MCF 10A (cell line): Measurements from ENCODE around the gene C10orf105. TPM values are rescaled to one million over a fixed set of nuclear protein-coding genes. Genes with fewer than 3 reads are reported as not detected.

Experiments used
- BruUV-seq: library from RNA; stranded (reverse); fragments of 400-500 nt; replicated peaks from 2 replicates; lab custom pipeline; 2021; lab: Mats Ljungman, UMichigan
- CTCF ChIA-PET: fragments of 300-600 bp; sonication (Branson Sonifier 250); formaldehyde crosslinking; extraction: SDS; loops from one replicate; lab custom pipeline; 2021; ENCODE audit warnings: antibody characterized with exemption, inconsistent platforms; lab: Yijun Ruan, JAX
- POLR2A ChIA-PET: fragments of 300-600, 350-650 bp; sonication (Branson Sonifier 250); formaldehyde crosslinking; extraction: SDS; loops from one replicate; lab custom pipeline; 2020; ENCODE audit warnings: antibody characterized with exemption, inconsistent platforms; lab: Yijun Ruan, JAX
- DNase-seq: peaks from one replicate; pipeline ENCODE4 v3.0.0-alpha.2; 2018; ENCODE audit not compliant: unreplicated experiment
- H3K27ac Mint-ChIP-seq: one replicate; pipeline ENCODE4 v1.8.0; 2022; ENCODE audit warnings: mild to moderate bottlenecking, low read depth, mixed read lengths; ENCODE audit not compliant: unreplicated experiment
- H3K27me3 Mint-ChIP-seq: one replicate; pipeline ENCODE4 v1.8.0; 2022; ENCODE audit warnings: mixed read lengths; ENCODE audit not compliant: insufficient read depth, unreplicated experiment
- H3K36me3 Mint-ChIP-seq: one replicate; pipeline ENCODE4 v1.8.0; 2022; ENCODE audit warnings: mild to moderate bottlenecking, moderate library complexity, mixed read lengths; ENCODE audit not compliant: insufficient read depth, unreplicated experiment
- H3K4me1 Mint-ChIP-seq: one replicate; pipeline ENCODE4 v1.8.0; 2022; ENCODE audit warnings: mixed read lengths; ENCODE audit not compliant: insufficient read depth, unreplicated experiment
- H3K4me3 Mint-ChIP-seq: one replicate; pipeline ENCODE4 v1.8.0; 2022; ENCODE audit warnings: mild to moderate bottlenecking, moderate library complexity, mixed read lengths; ENCODE audit not compliant: unreplicated experiment
- H3K9me3 Mint-ChIP-seq: one replicate; pipeline ENCODE4 v1.8.0; 2022; ENCODE audit warnings: mixed read lengths; ENCODE audit not compliant: unreplicated experiment
- CTCF ChIP-seq: fragments of 200-600 bp; IDR thresholded peaks from one replicate; pipeline ENCODE4 v1.8.0; 2022; ENCODE audit warnings: antibody characterized with exemption, mild to moderate bottlenecking; ENCODE audit not compliant: unreplicated experiment
- intact Hi-C: fragments of 100-400 bp; cut with micrococcal nuclease; formaldehyde crosslinking; loops from 2 replicates; pipeline ENCODE4 v1.14.1; 2022
- total RNA-seq: library from RNA; stranded (reverse); gene quantifications from 2 replicates; pipeline ENCODE4 v1.2.3, GENCODE V29; 2022

The C10orf105 gene
- total RNA-seq, 1 experiment from 2014 or later = not detected

GRCh38 chr10:71694567-71694968 lies 25.0 kb downstream of the C10orf105 start:
- no peaks in the 10 kb centered on the region for H3K27me3 Mint-ChIP-seq
- no peak overlapping the region for H3K4me3 Mint-ChIP-seq
- no peak for DNase-seq
- TF ChIP-seq CTCF = no peak
- CTCF ChIA-PET = interaction anchor here (0.6 to 5.8 kb wide), 4 partner anchors 12 to 489 kb away, joined by 3 to 57 read pairs (median 4); no protein-coding TSS in a partner anchor
- intact Hi-C loops = no loop called here
- no peaks in the 10 kb centered on the region for H3K4me1 Mint-ChIP-seq
- no TSS peak for BruUV-seq
- no peak overlapping the region for H3K27ac Mint-ChIP-seq
- H3K36me3 Mint-ChIP-seq = no peaks in the 10 kb centered on the region
- no peaks in the 10 kb centered on the region for H3K9me3 Mint-ChIP-seq
- POLR2A ChIA-PET = no interaction called here

GRCh38 chr10:71694039-71694501 lies 25.5 kb downstream of the C10orf105 start:
- no peaks in the 10 kb centered on the region for H3K4me1 Mint-ChIP-seq
- CTCF ChIA-PET = interaction anchor here (0.6 to 0.8 kb wide), 3 partner anchors 156 to 490 kb away, joined by 3 to 4 read pairs (median 4); no protein-coding TSS in a partner anchor
- intact Hi-C loops = no loop called here

GRCh38 chr10:71693377-71693776 lies 26.2 kb downstream of the C10orf105 start:
- no TSS peak for BruUV-seq
- intact Hi-C loops = no loop called here
- Mint-ChIP-seq H3K27me3 (no peaks in the 10 kb centered on the region), H3K4me1 (no peaks in the 10 kb centered on the region), H3K9me3 (peaks cover 1% of the 10 kb centered on the region), H3K27ac (no peak overlapping the region), H3K4me3 (no peak overlapping the region), H3K36me3 (no peaks in the 10 kb centered on the region)
- CTCF ChIA-PET = interaction anchor here (0.6 to 0.7 kb wide), 2 partner anchors 18 to 368 kb away, joined by 4 read pairs; no protein-coding TSS in a partner anchor
- TF ChIP-seq CTCF = no peak
- POLR2A ChIA-PET = no interaction called here
- DNase-seq = peak; percentile 38

More at GRCh38 chr10:71694039-71694501, 25.5 kb downstream of the C10orf105 start:
- no peaks in the 10 kb centered on the region for H3K9me3 Mint-ChIP-seq
- no peak overlapping the region for H3K4me3 Mint-ChIP-seq
- H3K27ac Mint-ChIP-seq = no peak overlapping the region
- H3K36me3 Mint-ChIP-seq = no peaks in the 10 kb centered on the region
- TF ChIP-seq CTCF = no peak
- BruUV-seq = no TSS peak
- DNase-seq = no peak
- POLR2A ChIA-PET = no interaction called here
- no peaks in the 10 kb centered on the region for H3K27me3 Mint-ChIP-seq

- no TSS peak for BruUV-seq
- H3K27ac Mint-ChIP-seq = no peak overlapping the region
These were observed 26.8 kb downstream of the C10orf105 start for GRCh38 chr10:71692598-71693306.

More at GRCh38 chr10:71692598-71693306, 26.8 kb downstream of the C10orf105 start:
- peaks cover 7% of the 10 kb centered on the region for H3K9me3 Mint-ChIP-seq
- no peak for DNase-seq
- H3K4me3 Mint-ChIP-seq = no peak overlapping the region
- intact Hi-C loops = no loop called here
- H3K27me3 Mint-ChIP-seq = no peaks in the 10 kb centered on the region
- no peaks in the 10 kb centered on the region for H3K36me3 Mint-ChIP-seq
- H3K4me1 Mint-ChIP-seq = no peaks in the 10 kb centered on the region
- ChIA-PET POLR2A (interaction anchor here (0.6 to 0.7 kb wide), 2 partner anchors 74 to 196 kb away, joined by 3 to 4 read pairs; no protein-coding TSS in a partner anchor), CTCF (interaction anchor here (0.6 to 1.1 kb wide), 5 partner anchors 15 to 367 kb away, joined by 3 to 4 read pairs (median 4); no protein-coding TSS in a partner anchor)
- TF ChIP-seq CTCF = no peak
